GM21576 (cell line): ENCODE measurements around the gene DENND2C.

Experiments
- ATAC-seq: cut with Tn5 transposase; IDR thresholded peaks from one replicate; pipeline ENCODE4 v1.9.1; 2021; ENCODE audit warnings: mild to moderate bottlenecking, moderate library complexity; ENCODE audit not compliant: unreplicated experiment

DENND2C gene

DNA sequence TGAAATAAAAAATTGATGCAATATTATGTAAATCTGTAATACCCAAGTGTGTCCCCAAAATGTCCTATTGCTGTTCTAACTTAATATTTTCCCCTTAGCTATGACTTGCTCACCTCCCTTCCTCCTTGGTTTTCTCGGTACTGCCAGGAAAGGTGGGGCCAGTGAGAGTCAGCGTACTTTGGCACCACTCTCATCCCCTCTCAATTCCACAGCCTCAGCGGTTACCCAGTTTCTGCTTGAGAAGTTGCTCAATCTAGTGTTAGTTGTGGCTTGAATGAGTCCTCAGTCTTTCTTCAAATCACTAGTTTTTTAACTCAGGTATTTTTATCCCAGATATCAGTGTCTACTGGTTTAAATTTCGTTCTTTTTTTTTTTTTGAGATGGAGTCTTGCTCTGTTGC, 120.7 kb downstream of the DENND2C start:
- ATAC-seq: no peak

DNA sequence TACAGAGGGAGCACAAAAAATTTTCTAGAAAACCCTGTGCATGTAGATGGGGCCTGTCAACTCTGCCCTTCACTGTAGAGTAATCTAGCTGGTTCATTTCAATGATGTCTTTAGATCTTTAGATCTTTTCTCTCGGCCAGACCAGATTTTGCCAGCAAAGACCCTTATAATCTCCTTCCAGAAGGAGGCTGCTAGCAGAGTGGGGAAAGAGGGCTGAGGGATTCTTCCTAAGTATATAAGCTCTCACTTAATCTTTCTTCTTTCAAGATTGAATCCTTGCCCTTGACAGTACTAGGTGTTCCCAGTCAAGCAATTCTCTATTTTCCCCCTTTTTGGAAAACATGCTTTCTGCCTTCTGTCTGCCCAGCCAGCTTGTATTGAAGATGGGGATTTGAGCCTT, 122.8 kb downstream of the DENND2C start:
- ATAC-seq: no peak

DNA sequence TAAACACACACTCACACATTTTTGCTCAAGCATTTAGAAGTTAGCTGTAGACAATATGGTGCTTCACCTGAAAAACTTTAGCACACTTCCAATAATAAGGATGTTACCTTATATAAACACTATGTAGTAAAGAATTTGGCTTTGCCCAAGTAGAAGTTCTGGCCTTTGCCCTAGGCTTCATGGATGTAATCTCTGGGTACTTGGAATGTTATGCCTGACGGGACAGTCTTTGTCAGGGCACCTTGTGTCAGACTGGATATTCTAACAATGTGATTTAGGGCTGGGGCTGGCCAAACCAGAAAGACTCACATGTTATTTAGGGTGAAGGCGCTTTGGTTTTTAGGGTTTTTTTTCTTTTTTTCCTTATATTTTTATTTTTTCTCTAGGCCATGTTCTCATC, 124.1 kb downstream of the DENND2C start:
- ATAC-seq: no peak

GRCh38 chr1:114545315-114545714, 124.5 kb downstream of the DENND2C start:
- ATAC-seq: no peak

- no peak for ATAC-seq
Measured at GRCh38 chr1:114540821-114541220, 129.0 kb downstream of the DENND2C start.

DNA sequence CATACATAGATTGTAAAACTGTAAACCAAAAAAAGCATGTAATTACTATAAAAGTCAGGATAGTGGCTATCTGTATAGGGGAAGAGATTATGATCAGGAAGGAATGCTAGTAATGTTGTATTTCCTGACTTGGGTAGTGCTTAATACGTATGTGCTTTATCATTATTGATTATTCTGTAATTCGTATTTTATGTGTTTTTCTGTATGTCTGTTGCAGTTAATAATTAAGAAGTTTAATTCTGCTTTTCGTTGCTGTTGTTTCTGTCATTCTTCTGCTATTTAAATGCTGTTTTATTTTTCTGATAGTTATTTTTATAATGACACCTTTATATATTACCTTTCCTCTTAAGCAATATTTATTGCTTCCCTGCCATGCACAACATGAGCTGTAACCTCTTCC, 129.6 kb downstream of the DENND2C start:
- ATAC-seq: no peak

- ATAC-seq: no peak
Measured at GRCh38 chr1:114536043-114536442, 133.8 kb downstream of the DENND2C start.

GRCh38 chr1:114535401-114535800, 134.4 kb downstream of the DENND2C start:
- ATAC-seq: no peak
